Left ventricle myocardium inferior (tissue), 1 donor: ENCODE data around the gene NUAK1. TPM values are rescaled to one million over a fixed set of nuclear protein-coding genes. Genes with fewer than 3 reads are reported as not detected.

ENCODE experiments used
- DNase-seq: peaks from one replicate; pipeline ENCODE4 v3.0.0-alpha.2; 2020
- H3K27ac ChIP-seq: fragments of 200-600 bp; replicated peaks from 2 replicates; pipeline ENCODE4 v1.8.0; 2021
- H3K27me3 ChIP-seq: fragments of 200-600 bp; 2 replicates; pipeline ENCODE4 v1.8.0; 2021; ENCODE audit warnings: low read depth
- H3K36me3 ChIP-seq: fragments of 200-600 bp; 2 replicates; pipeline ENCODE4 v1.8.0; 2021
- H3K4me1 ChIP-seq: fragments of 200-600 bp; 2 replicates; pipeline ENCODE4 v1.8.0; 2021
- H3K4me3 ChIP-seq: fragments of 200-600 bp; 2 replicates; pipeline ENCODE4 v1.8.0; 2021; ENCODE audit warnings: mild to moderate bottlenecking, moderate library complexity
- H3K9me3 ChIP-seq: fragments of 200-600 bp; replicated peaks from 2 replicates; pipeline ENCODE4 v1.8.0; 2021
- intact Hi-C: fragments of 100-400 bp; cut with micrococcal nuclease; formaldehyde crosslinking; loops from one replicate; pipeline ENCODE4 v1.11.0; 2022
- total RNA-seq: library from RNA; stranded (reverse); fragmentation: NEBNext Ultra II Directional; extraction: Animal tissue kit (Norgen Biotek cat#: 25700); gene quantifications from one replicate; pipeline ENCODE4 v1.2.1, GENCODE V29; 2021
- TF ChIP-seq, protein P1 (sequence below): fragments of 200-600 bp; IDR thresholded peaks from 2 replicates; pipeline ENCODE4 v1.8.0; 2021; ENCODE audit warnings: antibody characterized with exemption, mild to moderate bottlenecking, borderline replicate concordance
- donor health status: DM: no; HTN: yes; CAD: no; lungs with severe emphysema.

Gene NUAK1
- total RNA-seq, 1 donor from 2014 or later, result 42.1 TPM

DNA sequence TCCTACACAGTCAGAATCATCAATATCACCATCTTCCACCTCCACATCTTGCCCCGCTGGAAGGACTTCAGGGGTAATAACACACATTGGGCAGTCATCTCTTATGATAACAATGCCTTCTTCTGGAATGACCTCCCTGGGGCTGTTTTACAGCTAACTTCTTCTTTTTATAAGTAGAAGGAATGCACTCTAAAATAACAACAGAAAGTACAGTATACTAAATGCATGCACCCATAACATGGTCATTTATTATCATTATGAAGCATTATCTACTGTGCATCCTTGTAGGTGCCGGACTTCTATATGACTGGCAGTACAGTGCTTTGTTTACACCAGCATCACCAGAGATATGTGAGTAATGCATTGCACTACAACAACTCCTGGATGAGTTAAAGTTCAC, 19.0 kb upstream of the NUAK1 start:
- Histone ChIP-seq H3K27ac (no peak overlapping the region), H3K4me3 (no peak overlapping the region), H3K4me1 (no peaks in the 10 kb centered on the region), H3K36me3 (no peaks in the 10 kb centered on the region), H3K9me3 (no peaks in the 10 kb centered on the region), H3K27me3 (no peaks in the 10 kb centered on the region)
- DNase-seq, result no peak
- intact Hi-C loops, result no loop called here
- TF ChIP-seq, protein P1, sequence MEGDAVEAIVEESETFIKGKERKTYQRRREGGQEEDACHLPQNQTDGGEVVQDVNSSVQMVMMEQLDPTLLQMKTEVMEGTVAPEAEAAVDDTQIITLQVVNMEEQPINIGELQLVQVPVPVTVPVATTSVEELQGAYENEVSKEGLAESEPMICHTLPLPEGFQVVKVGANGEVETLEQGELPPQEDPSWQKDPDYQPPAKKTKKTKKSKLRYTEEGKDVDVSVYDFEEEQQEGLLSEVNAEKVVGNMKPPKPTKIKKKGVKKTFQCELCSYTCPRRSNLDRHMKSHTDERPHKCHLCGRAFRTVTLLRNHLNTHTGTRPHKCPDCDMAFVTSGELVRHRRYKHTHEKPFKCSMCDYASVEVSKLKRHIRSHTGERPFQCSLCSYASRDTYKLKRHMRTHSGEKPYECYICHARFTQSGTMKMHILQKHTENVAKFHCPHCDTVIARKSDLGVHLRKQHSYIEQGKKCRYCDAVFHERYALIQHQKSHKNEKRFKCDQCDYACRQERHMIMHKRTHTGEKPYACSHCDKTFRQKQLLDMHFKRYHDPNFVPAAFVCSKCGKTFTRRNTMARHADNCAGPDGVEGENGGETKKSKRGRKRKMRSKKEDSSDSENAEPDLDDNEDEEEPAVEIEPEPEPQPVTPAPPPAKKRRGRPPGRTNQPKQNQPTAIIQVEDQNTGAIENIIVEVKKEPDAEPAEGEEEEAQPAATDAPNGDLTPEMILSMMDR, result no peak

DNA sequence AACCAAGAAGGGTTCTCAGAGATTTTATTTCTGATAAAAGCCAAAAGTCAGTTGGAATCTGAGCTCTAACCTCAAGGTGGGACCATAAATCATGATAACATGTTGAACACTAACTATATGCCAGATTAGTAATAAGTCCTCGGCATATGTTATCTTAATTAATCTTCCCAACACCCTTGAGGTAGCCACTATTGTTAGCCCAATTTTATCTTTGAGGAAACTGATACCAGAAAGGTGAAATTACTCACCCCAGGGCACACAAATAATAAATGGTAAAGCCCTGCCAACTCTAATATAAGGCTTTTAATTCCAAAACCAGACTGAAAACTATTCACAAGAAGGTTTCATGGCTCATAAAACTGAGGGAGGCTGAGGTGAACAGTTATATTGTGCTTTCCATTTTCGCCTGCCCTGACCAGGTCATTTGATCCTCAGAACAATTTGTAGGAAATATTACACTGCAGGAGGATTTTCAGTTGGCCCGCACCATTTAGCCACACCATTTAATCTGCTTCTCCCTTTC, 16.1 kb upstream of the NUAK1 start:
- intact Hi-C loops, result no loop called here

DNA sequence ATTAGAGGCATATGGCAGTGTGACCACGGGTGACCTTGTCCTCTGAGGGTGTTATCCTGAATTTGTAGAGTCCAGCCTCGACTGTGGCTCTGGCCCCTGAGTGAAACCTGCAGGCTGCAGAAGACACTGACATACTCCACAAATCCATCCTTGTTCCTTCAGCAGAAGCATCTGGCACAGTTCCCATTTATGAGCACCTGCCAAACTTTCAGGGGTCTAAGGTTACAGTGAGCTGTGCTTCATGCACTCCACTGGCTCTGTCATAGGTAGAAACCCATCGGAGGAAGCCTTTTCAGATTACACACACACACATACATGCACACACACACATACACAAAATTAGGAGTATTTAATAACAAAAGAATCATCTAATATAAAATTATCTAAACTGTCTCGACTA, 13.6 kb upstream of the NUAK1 start:
- Histone ChIP-seq H3K9me3 (no peaks in the 10 kb centered on the region), H3K36me3 (no peaks in the 10 kb centered on the region), H3K27me3 (no peaks in the 10 kb centered on the region), H3K4me1 (peaks cover 26% of the 10 kb centered on the region), H3K4me3 (no peak overlapping the region), H3K27ac (no peak overlapping the region)
- intact Hi-C loops, result no loop called here
- DNase-seq, result no peak
- TF ChIP-seq, protein P1, result no peak

More for the DNA sequence above, 16.1 kb upstream of the NUAK1 start:
- Histone ChIP-seq H3K36me3 (no peaks in the 10 kb centered on the region), H3K27ac (no peak overlapping the region), H3K4me1 (peaks cover 5% of the 10 kb centered on the region), H3K4me3 (no peak overlapping the region), H3K27me3 (no peaks in the 10 kb centered on the region), H3K9me3 (no peaks in the 10 kb centered on the region)
- TF ChIP-seq, protein P1, result no peak
- no peak for DNase-seq

DNA sequence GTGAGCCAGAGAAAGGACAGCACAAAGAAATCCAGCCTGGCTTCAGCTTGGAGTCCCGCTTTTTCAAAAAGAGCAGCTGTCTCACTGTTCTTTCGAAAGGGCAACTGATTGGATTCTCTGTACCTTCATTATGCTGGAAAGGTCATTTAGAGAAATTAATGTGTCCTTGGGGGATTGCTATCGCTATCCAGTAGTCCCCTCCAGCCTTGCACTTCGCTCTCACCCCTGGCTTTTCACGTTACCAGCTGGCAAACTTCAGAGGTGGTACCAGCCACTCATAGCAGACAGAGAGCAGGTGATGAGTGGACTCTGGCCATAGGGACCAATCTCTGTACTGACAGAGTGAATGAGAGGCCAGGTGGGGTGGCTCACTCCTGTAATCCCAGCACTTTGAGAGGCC, 11.8 kb upstream of the NUAK1 start:
- Histone ChIP-seq H3K4me3 (no peak overlapping the region), H3K9me3 (no peaks in the 10 kb centered on the region), H3K27ac (no peak overlapping the region), H3K27me3 (no peaks in the 10 kb centered on the region), H3K4me1 (peaks cover 38% of the 10 kb centered on the region), H3K36me3 (no peaks in the 10 kb centered on the region)
- TF ChIP-seq, protein P1, result no peak
- no peak for DNase-seq
- intact Hi-C loops, result no loop called here

DNA sequence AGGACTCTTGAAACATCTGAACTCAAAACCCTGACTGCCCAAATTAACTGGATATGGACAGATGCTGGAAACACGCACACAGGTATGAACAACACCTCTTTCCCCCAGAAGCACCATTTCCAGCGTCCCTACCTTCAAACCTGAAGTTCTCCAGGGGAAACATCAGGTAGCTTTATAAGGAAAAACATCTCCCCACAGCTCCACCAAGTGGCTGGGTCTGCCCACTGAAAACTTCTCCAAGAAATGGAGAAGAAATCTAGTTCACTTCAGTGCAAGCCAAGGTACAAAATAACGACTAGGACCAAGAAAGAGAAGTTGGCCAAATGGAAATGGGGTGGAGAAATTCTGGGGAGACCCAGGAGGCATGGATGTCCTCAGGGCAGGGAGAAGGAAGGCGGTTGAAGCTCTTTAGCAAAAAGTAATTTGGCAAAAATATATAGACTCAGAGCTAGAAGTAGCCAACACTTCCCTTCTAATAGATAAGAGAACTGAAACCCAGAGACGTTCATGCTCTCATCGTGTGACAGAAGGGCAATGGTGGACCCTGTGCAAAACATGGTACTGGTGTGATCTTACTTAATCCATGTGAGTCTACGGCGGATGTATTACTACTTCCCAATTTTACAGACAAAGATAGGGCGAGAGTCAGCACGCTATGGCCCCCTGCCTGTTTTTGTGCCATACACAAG, 10.5 kb upstream of the NUAK1 start:
- Histone ChIP-seq H3K27ac (no peak overlapping the region), H3K4me1 (peaks cover 51% of the 10 kb centered on the region), H3K36me3 (no peaks in the 10 kb centered on the region), H3K27me3 (no peaks in the 10 kb centered on the region), H3K4me3 (no peak overlapping the region), H3K9me3 (no peaks in the 10 kb centered on the region)
- DNase-seq, result no peak
- TF ChIP-seq, protein P1, result peak; percentile 72
- intact Hi-C loops, result loop anchor here (10.0 kb wide), 1 partner anchor 724 kb away; no protein-coding TSS in a partner anchor
